ENCODE results near the gene TADA2B.

TADA2B gene

DNA sequence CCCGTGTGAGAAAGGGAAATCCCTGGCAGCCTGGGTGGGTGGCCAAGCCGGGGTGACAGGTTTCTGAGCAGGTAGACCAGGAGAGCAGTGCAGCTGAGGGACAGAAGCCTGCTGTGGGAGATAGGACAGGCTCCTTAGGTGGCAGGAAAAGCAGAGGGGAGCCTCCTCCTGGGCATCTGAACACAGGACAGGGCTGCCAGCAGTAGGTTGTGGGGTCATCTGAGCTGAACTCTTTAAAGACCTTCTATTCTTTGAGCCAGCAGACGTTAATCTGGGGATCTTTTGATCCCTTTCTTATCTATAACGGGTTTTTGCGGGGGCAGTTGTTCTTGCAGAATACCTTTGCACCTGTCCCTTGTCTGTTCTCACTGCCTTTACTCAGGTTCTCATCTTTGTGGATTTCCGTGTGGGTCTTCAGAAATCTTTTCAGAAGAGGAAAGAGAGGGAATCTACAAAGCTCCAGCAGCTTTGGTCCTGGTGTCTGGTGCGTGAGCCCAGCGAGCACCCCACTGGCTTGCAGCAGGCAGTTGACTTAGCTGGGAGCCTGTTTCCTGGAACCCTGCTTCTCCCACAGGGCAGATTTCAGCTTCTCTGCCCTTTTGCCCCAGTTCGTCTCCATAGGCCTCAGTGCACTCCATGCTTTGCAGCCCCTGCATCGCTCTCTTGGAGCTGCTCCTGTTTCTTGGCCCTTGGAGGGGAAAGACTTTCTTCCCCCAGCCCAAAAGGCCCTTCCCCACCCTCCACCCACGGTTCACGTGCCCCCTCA, 35.8 kb upstream of the TADA2B start:
- H3K4me3 Mint-ChIP-seq: no peak overlapping the region
- no peaks in the 10 kb centered on the region for H3K9me3 Mint-ChIP-seq
- H3K27me3 Mint-ChIP-seq (ENCODE audit: low read depth): no peaks in the 10 kb centered on the region
- no peak overlapping the region for H3K27ac Mint-ChIP-seq
- TF ChIP-seq, protein P1, sequence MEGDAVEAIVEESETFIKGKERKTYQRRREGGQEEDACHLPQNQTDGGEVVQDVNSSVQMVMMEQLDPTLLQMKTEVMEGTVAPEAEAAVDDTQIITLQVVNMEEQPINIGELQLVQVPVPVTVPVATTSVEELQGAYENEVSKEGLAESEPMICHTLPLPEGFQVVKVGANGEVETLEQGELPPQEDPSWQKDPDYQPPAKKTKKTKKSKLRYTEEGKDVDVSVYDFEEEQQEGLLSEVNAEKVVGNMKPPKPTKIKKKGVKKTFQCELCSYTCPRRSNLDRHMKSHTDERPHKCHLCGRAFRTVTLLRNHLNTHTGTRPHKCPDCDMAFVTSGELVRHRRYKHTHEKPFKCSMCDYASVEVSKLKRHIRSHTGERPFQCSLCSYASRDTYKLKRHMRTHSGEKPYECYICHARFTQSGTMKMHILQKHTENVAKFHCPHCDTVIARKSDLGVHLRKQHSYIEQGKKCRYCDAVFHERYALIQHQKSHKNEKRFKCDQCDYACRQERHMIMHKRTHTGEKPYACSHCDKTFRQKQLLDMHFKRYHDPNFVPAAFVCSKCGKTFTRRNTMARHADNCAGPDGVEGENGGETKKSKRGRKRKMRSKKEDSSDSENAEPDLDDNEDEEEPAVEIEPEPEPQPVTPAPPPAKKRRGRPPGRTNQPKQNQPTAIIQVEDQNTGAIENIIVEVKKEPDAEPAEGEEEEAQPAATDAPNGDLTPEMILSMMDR (IDR thresholded peaks at IDR 0.05; ENCODE audit: unreplicated experiment in 3 of 3): no peak
- H3K36me3 Mint-ChIP-seq (ENCODE audit: low read depth): peaks cover 53% of the 10 kb centered on the region
- peaks cover 16% of the 10 kb centered on the region for H3K4me1 Mint-ChIP-seq

DNA sequence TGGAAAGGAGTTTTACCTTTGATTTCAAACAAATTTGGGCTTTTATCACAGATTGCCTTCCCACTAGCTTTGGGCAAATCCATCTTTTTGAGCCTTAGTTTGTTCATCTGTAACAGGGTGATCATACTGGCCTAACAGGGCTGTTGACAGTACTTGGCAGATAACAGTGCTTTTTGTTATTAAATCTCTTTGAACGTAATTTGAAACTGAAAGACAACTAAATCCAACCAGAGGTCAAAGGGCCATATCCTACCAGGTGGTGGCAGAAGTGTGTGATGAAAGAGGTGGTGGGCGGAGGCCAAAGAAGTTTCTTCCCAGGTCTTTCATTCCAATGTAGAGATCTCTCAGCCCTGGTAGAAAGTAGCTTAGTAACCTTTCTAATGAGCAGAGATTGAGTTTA, 35.2 kb upstream of the TADA2B start:
- Mint-ChIP-seq H3K4me3 (no peak overlapping the region), H3K4me1 (peaks cover 15% of the 10 kb centered on the region), H3K27me3 (ENCODE audit: low read depth) (no peaks in the 10 kb centered on the region), H3K9me3 (no peaks in the 10 kb centered on the region), H3K36me3 (ENCODE audit: low read depth) (peaks cover 53% of the 10 kb centered on the region), H3K27ac (no peak overlapping the region)
- TF ChIP-seq, protein P1 (IDR thresholded peaks at IDR 0.05; ENCODE audit: unreplicated experiment in 3 of 3): no peak

DNA sequence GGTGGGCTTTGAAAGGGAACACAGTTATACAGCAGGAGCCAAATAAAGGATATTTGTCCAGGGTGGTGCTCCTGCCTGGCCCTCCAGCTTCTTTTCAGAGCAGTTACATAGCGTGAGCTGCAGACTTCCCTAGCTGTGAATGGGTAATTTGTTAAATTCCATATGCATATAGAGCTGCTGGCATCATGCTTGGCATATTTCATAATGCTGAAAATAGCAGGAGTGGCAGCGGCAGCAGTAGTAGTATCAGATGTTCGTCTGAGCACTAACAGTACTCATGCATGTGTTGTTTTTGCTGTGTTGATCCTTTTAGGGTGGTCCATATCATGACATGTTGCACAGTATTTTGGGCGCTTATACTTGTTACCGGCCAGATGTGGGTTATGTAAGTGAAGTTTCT, 33.6 kb upstream of the TADA2B start:
- Mint-ChIP-seq H3K4me1 (peaks cover 15% of the 10 kb centered on the region), H3K4me3 (no peak overlapping the region), H3K27me3 (ENCODE audit: low read depth) (no peaks in the 10 kb centered on the region), H3K9me3 (no peaks in the 10 kb centered on the region), H3K36me3 (ENCODE audit: low read depth) (peaks cover 58% of the 10 kb centered on the region), H3K27ac (no peak overlapping the region)
- TF ChIP-seq, protein P1 (IDR thresholded peaks at IDR 0.05; ENCODE audit: unreplicated experiment in 3 of 3): no peak

DNA sequence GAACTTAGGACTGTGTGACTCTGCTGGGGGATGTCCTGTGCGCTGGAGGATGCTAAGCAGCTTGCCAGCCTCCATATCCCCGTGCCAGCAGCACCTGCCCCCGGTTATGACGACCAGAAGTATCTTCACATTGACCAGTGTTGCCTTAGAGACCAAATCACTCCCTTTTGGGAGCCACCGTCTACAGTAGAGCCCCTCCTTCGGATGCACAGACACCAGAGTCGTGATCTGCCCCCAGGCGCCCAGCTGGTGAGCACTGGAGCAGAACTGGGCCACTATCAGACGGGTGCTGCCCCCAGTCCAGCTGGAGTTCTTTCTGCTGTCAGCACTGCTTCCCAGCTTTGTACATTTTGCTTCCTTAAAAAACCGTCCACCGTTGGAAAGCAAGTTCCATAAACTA, 30.0 kb upstream of the TADA2B start:
- TF ChIP-seq, protein P1 (IDR thresholded peaks at IDR 0.05; ENCODE audit: unreplicated experiment in 3 of 3): no peak
- no peaks in the 10 kb centered on the region for H3K27me3 Mint-ChIP-seq (ENCODE audit: low read depth)
- H3K9me3 Mint-ChIP-seq: no peaks in the 10 kb centered on the region
- H3K27ac Mint-ChIP-seq: peak overlapping the region in 2 of 3 experiments; percentile 48 to 93
- H3K4me1 Mint-ChIP-seq: peaks cover 10% of the 10 kb centered on the region
- peak overlapping the region in 1 of 3 experiments; percentile 21 for H3K4me3 Mint-ChIP-seq
- H3K36me3 Mint-ChIP-seq (ENCODE audit: low read depth): peaks cover 61% of the 10 kb centered on the region

DNA sequence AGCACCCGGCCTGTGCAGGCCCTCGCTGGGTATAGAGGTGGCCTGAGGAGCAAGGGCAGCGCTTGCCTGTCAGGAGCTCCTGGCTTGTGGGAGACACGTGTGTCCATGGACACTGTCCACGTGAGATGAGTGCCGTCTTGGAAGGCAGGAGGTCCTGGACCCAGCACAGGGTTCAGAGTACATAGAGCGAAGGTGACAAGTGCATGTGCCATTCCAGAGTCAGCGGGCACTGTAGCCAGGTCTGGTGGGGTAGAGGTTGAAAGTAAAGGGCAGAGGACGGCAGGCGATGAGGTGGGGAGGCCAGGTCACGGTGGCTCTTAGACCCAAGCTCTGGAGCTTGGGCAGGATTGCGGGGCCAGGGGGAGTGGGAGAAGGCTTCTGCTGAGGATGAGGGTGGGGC, 28.4 kb upstream of the TADA2B start:
- Mint-ChIP-seq H3K36me3 (ENCODE audit: low read depth) (peaks cover 56% of the 10 kb centered on the region), H3K4me1 (peaks cover 2% of the 10 kb centered on the region), H3K27ac (no peak overlapping the region), H3K4me3 (no peak overlapping the region), H3K27me3 (ENCODE audit: low read depth) (peaks cover 3% of the 10 kb centered on the region), H3K9me3 (no peaks in the 10 kb centered on the region)
- TF ChIP-seq, protein P1 (IDR thresholded peaks at IDR 0.05; ENCODE audit: unreplicated experiment in 3 of 3): no peak
